ENCODE results near the gene CRYZL1.

GRCh38 chr21:33611006-33611744 lies 30.4 kb downstream of the CRYZL1 start:
- TF ChIP-seq POLR2A (IDR thresholded peaks at IDR 0.05) (no peak), CTCF (IDR thresholded peaks at IDR 0.05 in 8 of 11, conservative IDR thresholded peaks at IDR 0.05 in 3 of 11) (no peak), POLR2AphosphoS5 (IDR thresholded peaks at IDR 0.05) (no peak)

Measured in spleen (tissue), 7 donors.